Fibroblast of skin of right quadriceps (primary cell): Measurements from ENCODE around the gene ARNT2.
"Not testable (repeated sequence)": the region's sequence is repeated elsewhere in the genome, so short reads cannot be mapped to it uniquely, and the experiment has no call there.

Experiments
- DNase-seq: peaks from one replicate; pipeline ENCODE4 v3.0.0-alpha.2; 2013

ARNT2 gene

GRCh38 chr15:80494756-80495155 lies 90.6 kb downstream of the ARNT2 start:
- DNase-seq: no peak

GRCh38 chr15:80495401-80495942 lies 91.3 kb downstream of the ARNT2 start:
- no peak for DNase-seq

- DNase-seq: no peak
These were observed 91.9 kb downstream of the ARNT2 start for GRCh38 chr15:80496096-80496495.

- DNase-seq: no peak
These were observed 93.0 kb downstream of the ARNT2 start for GRCh38 chr15:80497221-80497620.

- no peak for DNase-seq
These were observed 94.5 kb downstream of the ARNT2 start for GRCh38 chr15:80498652-80499051.

GRCh38 chr15:80500021-80500420 lies 95.8 kb downstream of the ARNT2 start:
- DNase-seq: no peak

GRCh38 chr15:80501476-80501875 lies 97.3 kb downstream of the ARNT2 start:
- no peak for DNase-seq

GRCh38 chr15:80502782-80503181 lies 98.6 kb downstream of the ARNT2 start:
- DNase-seq: no peak

- peak; percentile 45 for DNase-seq
These were observed 99.3 kb downstream of the ARNT2 start for GRCh38 chr15:80503319-80503952.

- no peak for DNase-seq
These were observed 100.7 kb downstream of the ARNT2 start for GRCh38 chr15:80504931-80505330.

- DNase-seq: no peak
These were observed 102.2 kb downstream of the ARNT2 start for GRCh38 chr15:80506286-80506893.

GRCh38 chr15:80507131-80507530 lies 102.9 kb downstream of the ARNT2 start:
- peak; percentile 84 for DNase-seq

- DNase-seq: peak; percentile 99
These were observed 103.6 kb downstream of the ARNT2 start for GRCh38 chr15:80507638-80508316.

- no peak for DNase-seq
These were observed 104.6 kb downstream of the ARNT2 start for GRCh38 chr15:80508783-80509182.

GRCh38 chr15:80509800-80510199 lies 105.6 kb downstream of the ARNT2 start:
- DNase-seq: no peak

- DNase-seq: not testable (repeated sequence)
These were observed 106.8 kb downstream of the ARNT2 start for GRCh38 chr15:80510985-80511384.

GRCh38 chr15:80512726-80513660 lies 108.8 kb downstream of the ARNT2 start:
- DNase-seq: no peak

GRCh38 chr15:80514071-80514780 lies 110.0 kb downstream of the ARNT2 start:
- peak; percentile 68 for DNase-seq

GRCh38 chr15:80517290-80517689 lies 113.1 kb downstream of the ARNT2 start:
- DNase-seq: no peak

- no peak for DNase-seq
These were observed 114.3 kb downstream of the ARNT2 start for GRCh38 chr15:80518522-80518921.

GRCh38 chr15:80523746-80524145 lies 119.6 kb downstream of the ARNT2 start:
- no peak for DNase-seq

GRCh38 chr15:80525853-80526252 lies 121.7 kb downstream of the ARNT2 start:
- DNase-seq: no peak
